GM18502 (cell line): Measurements from ENCODE around the gene SPTBN4.

Experiments used
- ATAC-seq: cut with Tn5 transposase; IDR thresholded peaks from one replicate; pipeline ENCODE4 v1.9.1; 2021; ENCODE audit warnings: mild to moderate bottlenecking; ENCODE audit not compliant: unreplicated experiment, poor library complexity

Gene SPTBN4

GRCh38 chr19:40598121-40598917 lies 131.5 kb downstream of the SPTBN4 start:
- ATAC-seq = no peak

GRCh38 chr19:40598918-40599307 lies 132.1 kb downstream of the SPTBN4 start:
- ATAC-seq = no peak

DNA sequence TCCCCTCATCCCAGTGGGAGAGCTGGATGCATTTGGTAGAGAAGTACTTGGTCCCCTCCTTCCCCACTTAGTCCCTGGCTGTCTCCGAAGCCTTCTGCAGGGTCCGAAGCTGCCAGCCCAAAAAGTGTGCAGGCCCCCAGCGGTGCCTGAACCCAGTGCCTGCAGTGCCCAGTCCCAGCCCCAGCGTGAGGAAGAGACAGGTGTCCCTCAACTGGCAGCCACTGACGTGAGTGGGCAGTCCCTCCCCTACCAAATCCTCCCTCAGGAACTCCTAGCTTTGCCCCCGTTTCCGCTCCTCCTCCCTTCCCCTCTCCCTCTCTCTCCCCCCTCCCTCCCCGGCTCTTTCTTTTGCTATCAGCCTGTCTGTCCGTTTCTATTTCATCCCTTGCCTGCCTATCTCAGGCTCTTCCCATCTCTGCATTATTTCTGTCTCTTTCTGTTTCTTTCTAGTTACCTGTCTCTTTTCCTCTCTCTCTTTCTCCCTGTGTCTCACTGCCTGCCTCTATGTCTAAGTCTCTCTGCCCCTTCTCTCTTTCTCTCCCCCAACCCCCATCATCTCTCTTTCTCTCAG lies 132.6 kb downstream of the SPTBN4 start:
- ATAC-seq = no peak

DNA sequence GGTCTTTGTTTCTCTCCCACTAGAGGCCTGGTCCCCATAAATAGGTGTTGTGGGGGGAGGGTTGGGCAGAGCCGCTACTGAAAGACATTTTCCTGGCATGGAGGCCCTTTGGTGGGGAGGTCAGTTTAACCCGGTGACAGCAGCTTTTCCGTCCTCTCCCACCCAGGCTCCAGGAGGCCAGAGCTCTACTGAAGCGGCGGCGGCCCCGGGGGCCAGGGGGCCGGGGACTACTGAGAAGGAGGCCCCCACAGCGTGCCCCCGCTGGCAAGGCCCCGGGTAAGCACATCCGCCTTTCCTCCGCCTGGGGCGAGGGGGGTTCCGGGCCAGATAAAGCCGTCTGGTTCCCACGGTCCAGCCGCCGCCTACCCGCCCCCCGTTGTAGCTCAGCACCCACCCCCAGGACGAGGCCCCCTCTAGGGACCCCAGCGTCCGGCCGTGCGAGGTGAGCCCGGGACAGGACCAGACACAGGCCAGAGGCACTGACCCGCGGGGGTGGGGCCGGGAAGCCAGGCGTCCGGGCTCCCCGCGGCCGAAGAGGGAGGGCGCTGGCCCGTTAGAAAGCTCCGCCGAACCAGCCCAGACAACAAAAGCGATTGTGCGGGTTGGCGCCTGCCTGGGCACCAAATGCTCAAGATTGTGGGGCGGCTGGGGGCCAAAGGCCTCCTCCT lies 133.2 kb downstream of the SPTBN4 start:
- no peak for ATAC-seq

DNA sequence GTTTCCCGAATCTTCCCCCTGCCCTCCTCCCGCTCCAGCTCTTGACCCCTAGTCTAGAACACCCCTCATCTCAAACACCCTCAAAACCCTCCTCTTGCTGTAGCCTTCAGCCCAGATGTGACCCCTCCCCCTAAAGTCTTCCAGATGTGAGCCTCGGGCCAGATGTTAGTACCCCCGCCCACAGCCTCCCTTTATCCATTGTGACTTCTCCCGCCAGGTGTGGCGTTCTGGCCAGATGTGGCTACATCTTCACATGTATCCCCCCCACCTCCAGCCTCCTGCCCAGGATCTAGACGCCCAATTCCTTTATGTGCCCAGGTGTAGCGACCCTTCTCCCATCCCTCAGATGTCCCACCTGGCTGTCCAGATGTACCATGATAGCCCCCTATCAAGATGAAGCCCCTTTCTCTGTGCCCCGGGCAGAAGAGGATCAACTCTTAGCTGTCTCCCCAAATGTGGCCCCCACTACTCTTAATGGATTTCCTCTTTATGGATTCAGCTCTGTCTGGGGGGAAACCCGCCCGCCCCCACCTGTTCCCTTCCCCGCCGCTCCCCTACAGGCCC lies 133.9 kb downstream of the SPTBN4 start:
- no peak for ATAC-seq

DNA sequence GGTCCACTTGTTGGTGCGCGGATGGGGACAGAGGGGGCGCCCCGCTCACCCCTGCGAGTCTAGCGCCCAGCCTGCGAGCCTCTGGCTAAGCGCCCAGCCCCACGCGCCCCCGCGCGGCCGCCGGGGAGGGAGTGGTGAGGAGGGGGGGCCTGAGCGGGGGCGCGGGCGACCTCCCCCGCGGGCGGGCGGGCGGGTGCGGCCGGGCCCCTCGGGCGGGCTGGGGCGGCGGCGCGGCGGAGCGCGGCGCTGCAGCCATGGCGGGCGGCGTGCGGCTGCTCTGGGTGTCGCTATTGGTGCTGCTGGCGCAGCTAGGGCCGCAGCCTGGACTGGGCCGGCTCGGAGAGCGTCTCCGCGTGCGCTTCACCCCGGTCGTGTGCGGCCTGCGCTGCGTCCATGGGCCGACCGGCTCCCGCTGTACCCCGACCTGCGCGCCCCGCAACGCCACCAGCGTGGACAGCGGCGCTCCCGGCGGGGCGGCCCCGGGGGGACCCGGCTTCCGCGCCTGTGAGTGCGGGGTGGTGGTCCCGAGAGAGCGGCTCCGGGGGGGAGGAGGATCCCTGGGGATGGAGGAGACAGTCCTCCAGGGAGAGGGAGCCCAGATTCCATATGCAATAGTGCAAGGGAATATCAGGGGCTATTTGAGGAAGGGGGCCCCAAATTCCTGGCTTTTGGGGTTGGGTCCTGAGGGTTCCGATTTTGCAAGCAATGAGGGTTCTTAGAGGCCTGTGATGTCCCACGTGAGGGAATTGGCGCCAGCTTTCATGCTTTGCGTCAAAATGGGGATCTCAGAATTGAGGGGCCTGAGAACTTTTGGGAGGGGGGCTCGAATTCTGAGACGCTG lies 134.6 kb downstream of the SPTBN4 start, which contains the start of gene LTBP4:
Gene LTBP4 (plus strand): TSS at position 236 of the 841 bp plus-strand sequence. CDS start 19 bp downstream, at position 255.
- no peak for ATAC-seq

- no peak for ATAC-seq
Observed at GRCh38 chr19:40603071-40603388, 136.2 kb downstream of the SPTBN4 start.

GRCh38 chr19:40603389-40604170 lies 136.8 kb downstream of the SPTBN4 start:
- ATAC-seq = peak; percentile 67

- no peak for ATAC-seq
Observed at GRCh38 chr19:40604171-40604646, 137.4 kb downstream of the SPTBN4 start.

DNA sequence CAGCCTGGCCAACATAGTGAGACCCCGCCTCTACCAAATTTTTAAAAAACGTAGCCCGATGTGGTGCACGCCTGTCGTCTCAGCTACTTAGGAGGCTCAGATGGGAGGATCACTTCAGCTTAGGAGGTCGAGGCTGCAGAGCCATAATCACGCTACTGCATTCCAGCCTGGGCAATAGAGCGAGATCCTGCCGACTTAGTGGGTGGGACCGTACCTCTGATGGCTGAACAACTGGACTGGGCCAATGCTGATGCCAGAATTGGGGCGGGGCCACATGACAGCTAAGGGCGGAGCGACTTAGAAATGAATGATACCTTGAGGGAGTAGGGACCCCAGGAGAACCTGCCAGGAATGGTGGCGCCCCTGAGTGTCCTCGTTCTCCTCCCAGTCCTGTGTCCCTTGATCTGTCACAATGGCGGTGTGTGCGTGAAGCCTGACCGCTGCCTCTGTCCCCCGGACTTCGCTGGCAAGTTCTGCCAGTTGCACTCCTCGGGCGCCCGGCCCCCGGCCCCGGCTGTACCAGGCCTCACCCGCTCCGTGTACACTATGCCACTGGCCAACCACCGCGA lies 137.9 kb downstream of the SPTBN4 start:
- no peak for ATAC-seq

DNA sequence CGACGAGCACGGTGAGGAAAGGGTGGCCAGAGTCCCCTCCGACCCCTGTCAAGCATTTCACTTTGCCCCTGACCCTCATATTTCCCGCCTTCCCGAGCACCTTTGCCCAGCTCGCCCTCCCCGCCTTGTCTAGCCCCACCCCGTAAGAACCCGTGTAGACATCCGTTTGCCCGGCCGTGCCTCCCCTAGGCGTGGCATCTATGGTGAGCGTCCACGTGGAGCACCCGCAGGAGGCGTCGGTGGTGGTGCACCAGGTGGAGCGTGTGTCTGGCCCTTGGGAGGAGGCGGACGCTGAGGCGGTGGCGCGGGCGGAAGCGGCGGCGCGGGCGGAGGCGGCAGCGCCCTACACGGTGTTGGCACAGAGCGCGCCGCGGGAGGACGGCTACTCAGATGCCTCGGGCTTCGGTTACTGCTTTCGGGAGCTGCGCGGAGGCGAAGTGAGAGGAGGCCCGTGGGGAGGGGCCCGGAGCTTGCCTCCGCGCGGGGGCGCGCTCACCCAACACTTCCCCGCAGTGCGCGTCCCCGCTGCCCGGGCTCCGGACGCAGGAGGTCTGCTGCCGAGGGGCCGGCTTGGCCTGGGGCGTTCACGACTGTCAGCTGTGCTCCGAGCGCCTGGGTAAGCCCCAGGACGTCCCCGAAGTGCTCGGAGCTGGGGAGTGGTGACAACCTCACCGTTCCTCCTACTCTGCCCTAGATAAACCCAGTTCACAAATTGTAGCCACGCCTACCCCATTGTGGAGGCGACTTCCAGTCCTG lies 138.6 kb downstream of the SPTBN4 start:
- peak; percentile 31 for ATAC-seq

- ATAC-seq = no peak
Observed at GRCh38 chr19:40607311-40608239, 140.8 kb downstream of the SPTBN4 start.

- ATAC-seq = no peak
Observed at GRCh38 chr19:40608240-40608621, 141.4 kb downstream of the SPTBN4 start.

GRCh38 chr19:40608957-40609356 lies 142.2 kb downstream of the SPTBN4 start:
- no peak for ATAC-seq

DNA sequence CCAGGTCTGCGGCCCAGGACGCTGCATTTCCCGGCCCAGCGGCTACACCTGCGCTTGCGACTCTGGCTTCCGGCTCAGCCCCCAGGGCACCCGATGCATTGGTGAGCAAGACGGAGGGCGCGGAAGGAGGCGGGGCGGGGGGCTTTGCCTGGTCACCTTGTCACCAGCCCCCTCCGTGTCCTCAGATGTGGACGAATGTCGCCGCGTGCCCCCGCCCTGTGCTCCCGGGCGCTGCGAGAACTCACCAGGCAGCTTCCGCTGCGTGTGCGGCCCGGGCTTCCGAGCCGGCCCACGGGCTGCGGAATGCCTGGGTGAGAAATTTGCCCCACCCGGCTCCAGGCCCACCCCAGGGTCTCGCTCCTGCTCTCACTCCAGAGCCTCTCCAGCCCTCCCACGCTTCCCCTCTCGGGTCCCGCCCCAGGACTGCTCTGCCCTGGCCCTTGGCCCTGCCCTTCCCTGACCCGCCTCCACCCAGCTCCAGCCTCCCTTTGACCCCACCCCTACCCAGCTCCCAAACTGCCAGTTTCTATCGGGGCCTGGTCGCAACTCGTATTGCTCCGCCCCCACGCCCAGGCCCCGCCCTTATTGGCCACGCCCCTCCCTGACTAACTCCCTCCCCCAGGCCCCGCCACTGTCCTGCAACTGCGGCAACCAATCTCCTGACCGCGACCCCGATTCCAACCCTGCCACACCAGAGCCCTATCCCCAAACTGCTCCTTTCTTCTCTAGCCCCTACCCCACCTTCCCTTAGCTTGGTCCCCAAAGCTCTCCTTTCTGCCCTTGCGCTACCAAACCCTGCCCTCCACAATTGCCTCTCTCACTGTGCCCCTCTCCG lies 143.0 kb downstream of the SPTBN4 start:
- peak; percentile 52 for ATAC-seq

GRCh38 chr19:40610396-40611064 lies 143.7 kb downstream of the SPTBN4 start:
- no peak for ATAC-seq
